Thymus (tissue), 11 donors: ENCODE results near the gene CPPED1. TPM values are rescaled to one million over a fixed set of nuclear protein-coding genes. Genes with fewer than 3 reads are reported as not detected.
"Not testable (repeated sequence)": the region's sequence is repeated elsewhere in the genome, so short reads cannot be mapped to it uniquely, and the experiment has no call there.

Source experiments
- DNase-seq, 9 donors: peaks; one replicate each; pipeline ENCODE4 v3.0.0-alpha.2; 2013; ENCODE audit warnings: low spot score in 9 of 9, low read depth in 6 of 9, missing footprints in 1 of 9
- H3K27ac ChIP-seq, 2 donors: one replicate each; pipeline ENCODE4 v1.5.1; 2013; ENCODE audit warnings: control low read depth in 1 of 2, low read depth in 1 of 2, low read length in 1 of 2, mild to moderate bottlenecking in 1 of 2, moderate library complexity in 1 of 2
- H3K27me3 ChIP-seq, 2 donors: one replicate each; pipeline ENCODE4 v1.5.1; 2013; ENCODE audit warnings: low read length in 1 of 2; ENCODE audit not compliant: control insufficient read depth in 2 of 2, insufficient read depth in 1 of 2
- H3K36me3 ChIP-seq, 2 donors: one replicate each; pipeline ENCODE4 v1.5.1; 2013; ENCODE audit warnings: low read length in 1 of 2, mild to moderate bottlenecking in 1 of 2, moderate library complexity in 1 of 2; ENCODE audit not compliant: control insufficient read depth in 2 of 2, insufficient read depth in 2 of 2
- H3K4me1 ChIP-seq, 2 donors: one replicate each; pipeline ENCODE4 v1.5.1; 2013; ENCODE audit warnings: low read length in 2 of 2; ENCODE audit not compliant: control insufficient read depth in 2 of 2, insufficient read depth in 2 of 2
- H3K4me3 ChIP-seq, 2 donors: one replicate each; pipeline ENCODE4 v1.5.1; 2013; ENCODE audit warnings: low read length in 2 of 2, control low read depth in 1 of 2, mild to moderate bottlenecking in 1 of 2
- H3K9me3 ChIP-seq, 2 donors: one replicate each; pipeline ENCODE4 v1.5.1; 2013; ENCODE audit warnings: low read length in 1 of 2, mild to moderate bottlenecking in 1 of 2; ENCODE audit not compliant: control insufficient read depth in 2 of 2, insufficient read depth in 1 of 2
- WGBS: extraction: QIAGEN DNeasy Blood & Tissue Kit; methylation state at CpG from one replicate; pipeline ENCODE4 v1.1.7; 2013; 5-methylcytosine and 5-hydroxymethylcytosine counted together
- polyA plus RNA-seq: library from polyadenylated mRNA; stranded (reverse); fragments of 200-250 nt; gene quantifications from one replicate; pipeline ENCODE4 v1.2.3, GENCODE V29; 2013
- total RNA-seq: library from RNA; stranded (reverse); fragments of 120-200 nt; gene quantifications from one replicate; pipeline ENCODE4 v1.2.4, GENCODE V29; 2013
- donor health status: healthy.

CPPED1 gene
- total and polyA plus RNA-seq, 2 donors = 4.0 to 10.1 TPM

DNA sequence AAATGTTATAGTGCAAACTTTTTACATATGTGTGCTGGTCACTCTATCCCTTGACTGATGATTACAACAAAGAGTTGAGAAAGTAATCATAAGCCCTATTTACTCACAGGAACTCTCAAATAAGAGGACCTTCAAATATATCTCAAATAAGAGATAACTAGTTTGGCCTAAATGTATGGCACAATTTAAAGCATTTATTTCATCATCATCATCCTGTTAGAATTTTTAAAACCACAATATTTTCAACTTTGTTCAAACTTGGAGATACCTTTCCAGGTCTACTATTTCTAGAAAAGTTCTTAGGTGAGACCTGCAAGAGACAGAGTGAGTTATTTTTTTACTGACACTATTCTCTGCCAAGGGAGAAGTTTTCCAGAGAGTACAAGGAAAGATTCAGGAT, 5.5 kb downstream of the CPPED1 start:
- Histone ChIP-seq H3K27ac (no peak overlapping the region), H3K4me1 (peaks cover 5 to 9% of the 10 kb centered on the region in 2 donors), H3K9me3 (peaks cover 0 to 3% of the 10 kb centered on the region in 2 donors), H3K27me3 (no peaks in the 10 kb centered on the region), H3K36me3 (no peaks in the 10 kb centered on the region), H3K4me3 (no peak overlapping the region)
- DNase-seq = no peak

DNA sequence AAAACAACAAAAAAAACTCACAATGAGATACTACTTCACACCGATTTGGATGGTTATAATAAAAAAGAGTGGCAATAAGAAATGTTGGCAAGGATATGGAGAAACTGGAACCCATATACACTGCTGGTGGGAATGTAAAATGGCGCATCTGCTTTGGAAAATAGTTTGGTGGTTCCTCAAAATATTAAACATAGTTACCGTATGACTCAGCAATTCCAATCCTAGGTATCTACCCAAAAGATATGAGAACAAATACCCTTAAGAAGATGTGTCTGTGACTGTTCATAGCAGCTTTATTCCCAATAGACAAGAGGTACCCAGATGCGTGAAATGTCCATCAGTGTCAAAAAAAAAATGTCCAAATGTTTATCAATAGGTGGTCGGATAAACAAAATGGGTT, 7.2 kb downstream of the CPPED1 start:
- Histone ChIP-seq H3K27me3 (no peaks in the 10 kb centered on the region), H3K4me1 (peaks cover 0 to 3% of the 10 kb centered on the region in 2 donors), H3K36me3 (no peaks in the 10 kb centered on the region), H3K27ac (no peak overlapping the region), H3K4me3 (no peak overlapping the region), H3K9me3 (peaks cover 0 to 3% of the 10 kb centered on the region in 2 donors)
- DNase-seq = no peak
- 98% methylated on average over 5 of the region's 5 CpGs for WGBS

DNA sequence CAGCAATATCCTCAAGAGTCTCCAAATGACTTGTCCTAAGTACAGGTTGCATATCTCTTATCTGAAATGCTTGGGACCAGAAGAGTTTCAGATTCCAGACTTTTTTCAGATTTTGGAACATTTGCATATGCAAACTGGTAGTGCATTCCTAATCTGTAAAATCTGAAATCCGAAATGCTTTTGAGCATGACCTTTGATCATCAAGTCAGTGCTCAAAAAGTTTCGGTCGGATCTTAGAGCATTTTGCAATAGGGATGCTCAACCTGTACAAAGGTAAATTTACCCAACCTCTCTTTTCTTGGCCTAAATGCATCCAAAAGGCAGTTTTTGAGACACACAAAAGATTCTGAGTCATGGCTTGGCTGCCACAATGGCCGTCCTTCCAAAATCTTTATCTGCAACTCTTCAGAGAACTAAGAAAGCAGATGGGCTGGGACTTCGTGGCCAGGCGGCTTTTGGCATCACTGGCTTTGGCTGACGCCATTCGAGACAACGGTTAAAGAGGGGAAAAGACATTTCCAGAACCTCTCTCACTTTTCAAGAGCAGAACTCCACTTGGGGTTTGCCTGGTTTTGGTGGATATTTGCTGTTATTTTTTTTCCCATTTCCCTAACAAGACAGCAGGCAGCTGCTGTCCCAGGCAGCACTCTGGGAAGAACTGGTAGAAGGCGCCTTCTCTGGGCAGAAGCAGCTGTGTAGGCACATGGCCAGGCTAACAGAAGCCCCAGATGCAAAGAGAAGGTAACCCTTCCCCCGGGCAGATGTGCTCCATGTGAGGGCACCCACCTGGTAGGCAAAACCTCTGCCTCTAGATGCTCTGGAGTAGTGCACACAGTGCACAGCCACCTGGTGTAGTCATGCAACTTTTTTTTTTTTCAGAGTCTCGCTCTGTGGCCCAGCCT, 8.9 kb downstream of the CPPED1 start:
- Histone ChIP-seq H3K27ac (no peak overlapping the region), H3K27me3 (no peaks in the 10 kb centered on the region), H3K36me3 (no peaks in the 10 kb centered on the region), H3K4me1 (peaks cover 0 to 3% of the 10 kb centered on the region in 2 donors), H3K4me3 (no peak overlapping the region), H3K9me3 (peaks cover 0 to 3% of the 10 kb centered on the region in 2 donors)
- peak in 1 of 9 donors; percentile 19 for DNase-seq
- 91% methylated on average over 12 of the region's 12 CpGs for WGBS

DNA sequence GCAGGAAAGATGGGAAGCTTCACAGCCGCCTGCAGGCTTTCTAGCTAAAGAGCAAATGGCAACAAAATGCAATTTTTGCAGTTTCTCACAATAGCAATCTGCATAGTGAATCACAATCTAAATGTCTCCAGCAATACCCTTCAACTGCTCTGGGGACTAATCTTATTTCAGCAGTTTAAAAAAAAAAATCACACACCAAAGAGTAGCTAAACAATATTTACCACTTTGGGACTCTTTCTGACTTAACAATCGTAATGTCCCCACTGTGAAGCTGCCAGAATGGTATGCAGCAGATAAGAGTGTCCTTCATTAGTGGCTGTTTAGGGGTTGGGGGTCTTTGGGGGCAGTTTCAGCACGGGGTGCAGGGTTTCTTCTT, 9.8 kb downstream of the CPPED1 start:
- Histone ChIP-seq H3K27me3 (no peaks in the 10 kb centered on the region), H3K9me3 (peaks cover 0 to 3% of the 10 kb centered on the region in 2 donors), H3K36me3 (no peaks in the 10 kb centered on the region), H3K27ac (no peak overlapping the region), H3K4me1 (peaks cover 0 to 12% of the 10 kb centered on the region in 2 donors), H3K4me3 (no peak overlapping the region)
- WGBS = 83% methylated on average over 3 of the region's 3 CpGs
- no peak for DNase-seq

DNA sequence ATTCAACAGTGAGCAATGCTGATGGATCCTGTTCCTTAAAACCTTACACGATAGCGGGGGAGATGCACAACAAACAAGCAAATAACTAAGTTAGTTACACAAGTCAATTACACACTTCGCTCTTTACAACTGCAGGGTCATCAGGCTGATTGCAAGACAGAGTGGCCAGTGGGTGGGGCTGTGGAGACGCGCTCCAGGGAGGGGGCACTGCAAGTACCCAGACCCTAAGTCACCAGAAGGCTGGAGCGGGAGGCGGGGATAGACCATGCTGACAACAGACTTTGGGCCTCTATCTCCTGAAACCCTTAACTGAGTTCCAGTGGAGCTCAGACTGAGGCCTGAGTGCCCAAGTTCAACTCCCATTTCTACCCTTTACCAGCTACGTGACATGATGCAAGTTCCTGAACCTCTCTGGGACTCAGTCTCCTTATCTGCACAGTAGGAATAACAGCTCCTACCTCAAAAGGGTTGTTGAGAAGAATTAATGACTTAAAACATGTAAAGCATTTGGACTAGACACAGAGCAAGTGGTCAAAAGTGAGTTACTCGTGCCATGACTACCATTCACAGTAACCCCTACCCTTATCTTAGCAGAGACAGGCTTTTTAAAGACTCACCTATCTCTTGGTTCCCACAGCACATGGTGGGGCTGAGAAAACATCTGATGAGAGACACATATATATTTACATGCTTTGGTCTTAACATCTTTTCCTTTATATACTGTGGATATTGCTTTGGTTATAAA, 10.4 kb downstream of the CPPED1 start:
- Histone ChIP-seq H3K4me1 (peaks cover 4 to 15% of the 10 kb centered on the region in 2 donors), H3K9me3 (peaks cover 0 to 3% of the 10 kb centered on the region in 2 donors), H3K36me3 (no peaks in the 10 kb centered on the region), H3K27me3 (no peaks in the 10 kb centered on the region), H3K4me3 (no peak overlapping the region), H3K27ac (no peak overlapping the region)
- 92% methylated on average over 9 of the region's 9 CpGs for WGBS
- DNase-seq = no peak

DNA sequence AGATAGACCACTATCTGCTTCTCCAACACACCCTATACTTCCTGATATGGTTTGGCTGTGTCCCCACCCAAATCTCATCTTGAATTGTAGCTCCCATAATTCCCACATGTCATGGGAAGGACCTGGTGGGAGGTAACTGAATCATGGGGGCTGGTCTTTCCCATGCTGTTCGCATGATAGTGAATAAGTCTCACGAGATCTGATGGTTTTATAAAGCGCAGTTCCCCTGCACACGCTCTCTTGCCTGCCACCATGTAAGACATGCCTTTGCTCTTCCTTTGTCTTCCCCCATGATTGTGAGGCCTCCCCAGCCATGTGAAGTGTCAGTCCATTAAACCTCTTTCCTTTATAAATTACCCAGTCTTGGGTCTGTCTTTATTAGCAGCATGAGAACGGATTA, 11.2 kb downstream of the CPPED1 start:
- H3K36me3 ChIP-seq, H3K9me3 ChIP-seq, H3K27me3 ChIP-seq, DNase-seq, H3K4me3 ChIP-seq, H3K27ac ChIP-seq: not testable (repeated sequence)
- WGBS = 95% methylated on average over 5 of the region's 5 CpGs
- H3K4me1 ChIP-seq = peaks cover 5 to 15% of the 10 kb centered on the region in 2 donors

DNA sequence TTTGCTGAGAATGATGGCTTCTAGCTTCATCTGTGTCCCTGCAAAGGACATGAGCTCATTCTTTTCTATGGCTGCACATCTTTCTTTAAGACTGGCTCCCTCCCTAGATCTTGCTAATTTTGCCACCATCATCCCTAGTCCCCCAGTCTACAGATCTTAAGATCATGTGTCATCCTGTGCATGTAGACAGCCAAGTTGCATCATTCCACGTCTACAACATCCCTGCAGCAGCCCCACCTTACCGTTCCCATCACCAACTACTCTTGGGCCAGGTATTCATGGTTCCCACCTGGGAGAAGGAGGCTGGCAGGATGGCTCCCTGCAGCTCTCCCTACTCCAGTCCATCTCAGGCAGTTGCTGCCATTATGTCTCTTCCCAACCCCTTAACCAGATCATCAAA, 12.3 kb downstream of the CPPED1 start:
- Histone ChIP-seq H3K27ac (no peak overlapping the region), H3K9me3 (peaks cover 0 to 3% of the 10 kb centered on the region in 2 donors), H3K27me3 (no peaks in the 10 kb centered on the region), H3K36me3 (no peaks in the 10 kb centered on the region), H3K4me3 (no peak overlapping the region), H3K4me1 (peaks cover 5 to 15% of the 10 kb centered on the region in 2 donors)
- 76% methylated on average over 2 of the region's 2 CpGs for WGBS
- DNase-seq = no peak

DNA sequence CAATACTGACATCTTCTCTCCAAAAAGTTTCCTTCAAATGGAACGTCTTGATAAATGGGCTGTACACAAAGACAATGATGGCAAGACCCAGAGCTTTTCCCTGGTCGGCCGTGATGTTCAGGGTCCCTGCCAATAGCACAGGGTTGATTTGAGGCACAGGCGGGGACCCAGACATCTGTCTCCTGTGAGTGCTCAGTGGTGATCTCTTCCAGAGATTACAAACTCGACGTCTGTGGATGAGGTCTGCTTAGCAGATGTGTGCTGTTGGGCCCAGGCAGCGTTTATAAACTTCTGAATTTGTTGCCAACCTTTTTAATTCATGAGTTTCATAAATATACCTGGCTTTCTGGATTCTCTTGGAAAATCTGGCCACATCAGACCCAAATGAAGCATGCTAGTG, 14.9 kb downstream of the CPPED1 start:
- Histone ChIP-seq H3K4me3 (no peak overlapping the region), H3K4me1 (peaks cover 5 to 11% of the 10 kb centered on the region in 2 donors), H3K27ac (peak overlapping the region in 1 of 2 donors; percentile 37), H3K27me3 (no peaks in the 10 kb centered on the region), H3K9me3 (no peaks in the 10 kb centered on the region), H3K36me3 (no peaks in the 10 kb centered on the region)
- WGBS = 81% methylated on average over 7 of the region's 7 CpGs
- DNase-seq = peak in 1 of 9 donors; percentile 6

DNA sequence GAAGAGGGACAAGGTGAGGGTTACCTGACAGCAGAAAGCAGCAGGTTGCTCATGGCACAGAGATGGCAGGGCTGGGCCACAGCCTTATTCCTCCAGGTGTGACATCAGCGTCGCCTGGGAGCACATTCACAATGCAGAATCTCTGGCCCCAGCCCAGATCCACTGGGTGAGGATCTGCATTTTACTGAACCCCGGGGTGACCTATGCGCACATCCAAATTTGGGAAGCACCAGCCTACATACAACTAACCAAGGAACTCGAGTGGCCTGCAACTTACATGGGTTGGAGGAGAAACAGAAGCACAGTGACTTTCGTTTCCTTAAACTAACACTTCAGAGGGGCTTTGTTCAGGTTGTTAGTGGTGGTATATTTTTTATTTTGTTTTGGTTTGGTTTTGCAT, 17.6 kb downstream of the CPPED1 start:
- WGBS = 97% methylated on average over 6 of the region's 6 CpGs
- no peaks in the 10 kb centered on the region for H3K9me3 ChIP-seq

More for the DNA sequence above, 17.6 kb downstream of the CPPED1 start:
- no peak overlapping the region for H3K27ac ChIP-seq
- H3K36me3 ChIP-seq = no peaks in the 10 kb centered on the region
- peaks cover 5 to 11% of the 10 kb centered on the region in 2 donors for H3K4me1 ChIP-seq
- no peak for DNase-seq
- no peaks in the 10 kb centered on the region for H3K27me3 ChIP-seq
- H3K4me3 ChIP-seq = no peak overlapping the region
